ENCODE data around the gene DNASE2.

DNASE2 gene

DNA sequence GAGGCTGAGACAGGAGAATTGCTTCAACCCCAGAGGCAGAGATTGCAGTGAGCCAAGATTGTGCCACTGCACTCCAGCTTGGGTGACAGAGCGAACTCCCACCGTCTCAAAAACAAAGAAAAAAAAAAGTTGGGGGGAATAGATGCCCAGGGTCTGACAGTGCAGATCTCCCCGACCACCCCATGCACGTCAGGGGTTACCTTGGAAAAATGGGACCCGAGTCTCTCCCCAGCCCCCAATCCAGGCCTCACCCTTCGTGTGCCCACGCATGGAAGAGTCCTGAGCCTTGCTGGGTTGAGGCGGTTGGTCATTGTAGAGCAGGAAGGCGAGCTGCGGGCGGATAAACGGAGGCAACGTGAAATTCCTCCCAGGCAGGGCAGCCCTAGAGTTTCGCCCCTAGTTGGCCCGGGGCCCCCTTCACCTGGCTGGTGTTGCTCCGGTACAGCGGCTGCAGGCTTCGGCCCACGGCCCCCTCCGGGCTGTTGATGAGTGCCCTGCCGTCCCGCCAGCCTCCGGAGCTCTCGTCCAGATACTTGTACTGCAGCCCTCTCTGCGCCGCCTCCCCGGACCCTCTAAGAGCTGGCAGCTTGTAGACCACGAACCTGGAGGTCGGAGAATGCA lies 588 bp downstream of the DNASE2 start:
- peak; percentile 26 for DNase-seq
- H3K27me3 Mint-ChIP-seq = no peaks in the 10 kb centered on the region
- no peaks in the 10 kb centered on the region for H3K9me3 Mint-ChIP-seq
- peak overlapping the region; percentile 84 to 87 for H3K4me3 Mint-ChIP-seq
- peaks cover 23 to 40% of the 10 kb centered on the region in 2 donors for H3K4me1 Mint-ChIP-seq
- peak overlapping the region; percentile 93 for H3K27ac Mint-ChIP-seq
- ATAC-seq (replicated peaks) = peak; percentile 21 to 26
- peaks cover 4 to 12% of the 10 kb centered on the region in 2 donors for H3K36me3 Mint-ChIP-seq

- Mint-ChIP-seq H3K27ac (no peak overlapping the region), H3K36me3 (peaks cover 22 to 35% of the 10 kb centered on the region in 2 donors), H3K4me1 (peaks cover 1 to 10% of the 10 kb centered on the region in 2 donors), H3K4me3 (no peak overlapping the region), H3K9me3 (peaks cover 8 to 9% of the 10 kb centered on the region in 2 donors), H3K27me3 (no peaks in the 10 kb centered on the region)
- no peak for DNase-seq
- no peak for ATAC-seq (replicated peaks)
These were observed 6.2 kb downstream of the DNASE2 start for GRCh38 chr19:12875086-12875485.

DNA sequence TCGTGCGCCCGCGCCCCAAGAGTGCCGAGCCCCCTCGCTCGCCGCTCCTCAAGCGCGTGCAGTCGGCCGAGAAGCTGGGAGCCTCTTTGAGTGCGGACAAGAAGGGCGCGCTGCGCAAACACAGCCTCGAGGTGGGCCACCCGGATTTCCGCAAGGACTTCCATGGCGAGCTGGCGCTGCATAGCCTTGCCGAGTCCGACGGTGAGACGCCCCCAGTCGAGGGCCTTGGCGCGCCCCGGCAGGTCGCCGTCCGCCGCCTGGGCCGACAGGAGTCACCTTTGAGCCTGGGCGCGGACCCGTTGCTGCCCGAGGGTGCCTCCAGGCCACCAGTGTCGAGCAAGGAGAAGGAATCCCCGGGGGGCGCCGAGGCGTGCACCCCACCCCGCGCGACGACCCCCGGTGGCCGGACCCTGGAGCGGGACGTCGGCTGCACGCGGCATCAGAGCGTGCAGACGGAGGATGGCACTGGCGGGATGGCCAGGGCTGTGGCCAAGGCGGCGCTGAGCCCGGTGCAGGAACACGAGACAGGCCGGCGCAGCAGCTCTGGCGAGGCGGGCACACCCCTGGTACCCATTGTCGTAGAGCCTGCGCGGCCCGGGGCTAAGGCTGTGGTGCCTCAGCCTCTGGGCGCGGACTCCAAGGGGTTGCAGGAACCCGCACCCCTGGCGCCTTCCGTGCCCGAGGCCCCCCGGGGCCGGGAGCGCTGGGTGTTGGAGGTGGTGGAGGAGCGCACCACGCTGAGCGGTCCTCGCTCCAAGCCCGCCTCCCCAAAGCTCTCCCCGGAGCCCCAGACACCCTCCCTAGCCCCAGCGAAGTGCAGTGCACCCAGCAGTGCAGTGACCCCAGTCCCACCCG lies 7.1 kb downstream of the DNASE2 start:
- no peak overlapping the region for H3K27ac Mint-ChIP-seq
- no peak for DNase-seq
- H3K9me3 Mint-ChIP-seq = peaks cover 8 to 9% of the 10 kb centered on the region in 2 donors
- peaks cover 24 to 35% of the 10 kb centered on the region in 2 donors for H3K36me3 Mint-ChIP-seq
- H3K27me3 Mint-ChIP-seq = no peaks in the 10 kb centered on the region
- H3K4me3 Mint-ChIP-seq = peak overlapping the region in 1 of 2 donors; percentile 8
- no peak for ATAC-seq (replicated peaks)
- H3K4me1 Mint-ChIP-seq = peaks cover 0 to 8% of the 10 kb centered on the region in 2 donors

DNA sequence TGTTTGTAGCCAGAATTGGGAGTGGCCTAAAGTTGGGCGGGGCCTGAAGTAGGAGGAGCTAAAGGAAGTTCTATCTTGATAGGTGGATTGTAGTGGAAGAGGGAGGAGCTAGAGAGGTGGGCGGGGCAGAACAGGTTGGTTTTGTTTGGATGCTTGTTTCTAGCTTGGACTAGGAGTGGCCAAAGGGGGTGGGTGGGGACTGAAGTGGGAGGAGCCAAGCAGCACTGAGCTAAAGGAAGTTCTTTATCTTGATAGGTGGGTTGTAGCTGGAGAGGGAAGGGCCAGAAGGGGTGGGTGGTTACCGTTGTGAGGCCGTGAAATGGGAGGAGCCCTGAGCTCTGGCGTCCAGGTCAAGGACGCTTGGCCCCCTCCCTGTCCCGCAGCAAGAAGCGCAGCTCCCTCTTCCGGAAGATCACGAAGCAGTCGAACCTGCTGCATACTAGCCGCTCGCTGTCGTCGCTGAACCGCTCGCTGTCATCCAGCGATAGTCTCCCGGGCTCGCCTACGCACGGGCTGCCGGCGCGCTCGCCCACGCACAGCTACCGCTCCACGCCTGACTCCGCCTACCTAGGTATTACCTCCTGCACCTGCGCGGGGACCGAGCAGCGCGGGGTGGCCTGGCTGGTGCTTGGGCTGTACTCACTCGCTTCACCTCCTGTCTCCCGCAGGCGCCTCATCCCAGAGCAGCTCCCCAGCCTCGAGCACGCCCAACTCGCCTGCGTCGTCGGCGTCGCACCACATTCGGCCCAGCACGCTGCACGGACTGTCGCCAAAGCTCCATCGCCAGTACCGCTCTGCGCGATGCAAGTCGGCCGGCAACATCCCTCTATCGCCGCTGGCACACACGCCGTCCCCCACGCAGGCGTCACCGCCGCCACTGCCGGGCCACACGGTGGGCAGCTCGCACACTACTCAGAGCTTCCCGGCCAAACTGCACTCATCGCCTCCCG lies 8.0 kb downstream of the DNASE2 start:
- H3K27ac Mint-ChIP-seq = no peak overlapping the region
- peak overlapping the region; percentile 25 to 46 for H3K4me3 Mint-ChIP-seq
- peaks cover 22 to 27% of the 10 kb centered on the region in 2 donors for H3K36me3 Mint-ChIP-seq
- H3K9me3 Mint-ChIP-seq = peaks cover 8 to 9% of the 10 kb centered on the region in 2 donors
- peaks cover 2 to 10% of the 10 kb centered on the region in 2 donors for H3K4me1 Mint-ChIP-seq
- H3K27me3 Mint-ChIP-seq = no peaks in the 10 kb centered on the region
- peak; percentile 76 to 78 for ATAC-seq (replicated peaks)
- no peak for DNase-seq

DNA sequence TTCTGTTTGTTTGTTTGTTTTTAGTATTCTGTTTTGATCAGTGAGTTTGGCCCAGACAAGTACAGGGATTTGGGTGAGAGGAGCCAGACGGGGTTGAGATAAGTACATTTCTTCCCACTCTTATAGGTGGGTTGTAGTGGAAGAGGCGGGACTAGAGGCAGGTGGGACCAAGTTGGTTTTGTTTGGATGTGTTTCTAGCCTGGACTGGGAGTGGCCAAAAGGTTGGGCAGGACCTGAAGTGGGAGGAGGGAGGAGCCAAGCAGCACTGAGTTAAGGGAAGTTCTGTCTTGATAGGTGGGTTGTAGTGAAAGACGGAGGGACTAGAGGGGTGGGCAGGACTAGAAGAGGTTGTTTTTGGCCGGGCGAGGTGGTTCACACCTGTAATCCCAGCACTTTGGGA lies 9.0 kb downstream of the DNASE2 start:
- Mint-ChIP-seq H3K27me3 (no peaks in the 10 kb centered on the region), H3K9me3 (peaks cover 8 to 9% of the 10 kb centered on the region in 2 donors), H3K27ac (no peak overlapping the region), H3K4me3 (no peak overlapping the region), H3K4me1 (peaks cover 2 to 13% of the 10 kb centered on the region in 2 donors), H3K36me3 (peaks cover 20 to 26% of the 10 kb centered on the region in 2 donors)
- no peak for ATAC-seq (replicated peaks)
- no peak for DNase-seq

GRCh38 chr19:12871681-12872080 lies 9.6 kb downstream of the DNASE2 start:
- H3K27ac Mint-ChIP-seq = no peak overlapping the region
- peaks cover 6 to 18% of the 10 kb centered on the region in 2 donors for H3K4me1 Mint-ChIP-seq
- H3K36me3 Mint-ChIP-seq = peaks cover 20 to 26% of the 10 kb centered on the region in 2 donors
- H3K4me3 Mint-ChIP-seq = no peak overlapping the region
- DNase-seq (no peak), ATAC-seq (replicated peaks) (no peak)
- H3K9me3 Mint-ChIP-seq = peaks cover 8 to 9% of the 10 kb centered on the region in 2 donors
- peaks cover 0 to under 1% of the 10 kb centered on the region in 2 donors for H3K27me3 Mint-ChIP-seq

DNA sequence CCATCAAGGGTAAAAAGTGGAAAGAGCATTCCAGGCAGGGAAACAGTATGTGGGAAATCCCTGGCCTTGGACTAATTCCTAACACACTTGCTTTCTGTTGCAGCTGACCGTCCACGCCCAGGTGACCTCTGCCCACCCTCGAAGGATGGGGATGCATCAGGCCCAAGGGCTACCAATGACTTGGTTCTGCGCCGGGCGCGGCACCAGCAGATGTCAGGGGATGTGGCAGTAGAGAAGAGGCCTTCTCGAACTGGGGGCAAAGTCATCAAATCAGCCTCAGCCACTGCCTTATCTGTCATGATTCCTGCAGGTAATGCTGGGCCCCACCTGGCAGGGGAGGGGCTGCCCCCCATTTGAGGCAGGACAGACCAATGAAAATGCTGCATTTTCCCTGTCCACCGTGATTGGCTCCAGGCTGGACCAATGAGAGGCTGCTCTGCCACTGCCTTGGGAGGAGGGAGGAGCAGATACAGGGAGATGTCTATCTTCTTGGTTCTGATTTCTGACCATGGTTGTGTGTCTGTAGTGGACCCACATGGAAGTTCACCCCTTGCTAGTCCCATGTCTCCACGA lies 12.6 kb downstream of the DNASE2 start:
- ATAC-seq (replicated peaks) (no peak), DNase-seq (no peak)
- no peak overlapping the region for H3K27ac Mint-ChIP-seq
- peaks cover 7 to 9% of the 10 kb centered on the region in 2 donors for H3K9me3 Mint-ChIP-seq
- no peak overlapping the region for H3K4me3 Mint-ChIP-seq
- H3K27me3 Mint-ChIP-seq = peaks cover 6% of the 10 kb centered on the region in 2 donors
- H3K36me3 Mint-ChIP-seq = peaks cover 12 to 16% of the 10 kb centered on the region in 2 donors
- peaks cover 11 to 22% of the 10 kb centered on the region in 2 donors for H3K4me1 Mint-ChIP-seq

DNA sequence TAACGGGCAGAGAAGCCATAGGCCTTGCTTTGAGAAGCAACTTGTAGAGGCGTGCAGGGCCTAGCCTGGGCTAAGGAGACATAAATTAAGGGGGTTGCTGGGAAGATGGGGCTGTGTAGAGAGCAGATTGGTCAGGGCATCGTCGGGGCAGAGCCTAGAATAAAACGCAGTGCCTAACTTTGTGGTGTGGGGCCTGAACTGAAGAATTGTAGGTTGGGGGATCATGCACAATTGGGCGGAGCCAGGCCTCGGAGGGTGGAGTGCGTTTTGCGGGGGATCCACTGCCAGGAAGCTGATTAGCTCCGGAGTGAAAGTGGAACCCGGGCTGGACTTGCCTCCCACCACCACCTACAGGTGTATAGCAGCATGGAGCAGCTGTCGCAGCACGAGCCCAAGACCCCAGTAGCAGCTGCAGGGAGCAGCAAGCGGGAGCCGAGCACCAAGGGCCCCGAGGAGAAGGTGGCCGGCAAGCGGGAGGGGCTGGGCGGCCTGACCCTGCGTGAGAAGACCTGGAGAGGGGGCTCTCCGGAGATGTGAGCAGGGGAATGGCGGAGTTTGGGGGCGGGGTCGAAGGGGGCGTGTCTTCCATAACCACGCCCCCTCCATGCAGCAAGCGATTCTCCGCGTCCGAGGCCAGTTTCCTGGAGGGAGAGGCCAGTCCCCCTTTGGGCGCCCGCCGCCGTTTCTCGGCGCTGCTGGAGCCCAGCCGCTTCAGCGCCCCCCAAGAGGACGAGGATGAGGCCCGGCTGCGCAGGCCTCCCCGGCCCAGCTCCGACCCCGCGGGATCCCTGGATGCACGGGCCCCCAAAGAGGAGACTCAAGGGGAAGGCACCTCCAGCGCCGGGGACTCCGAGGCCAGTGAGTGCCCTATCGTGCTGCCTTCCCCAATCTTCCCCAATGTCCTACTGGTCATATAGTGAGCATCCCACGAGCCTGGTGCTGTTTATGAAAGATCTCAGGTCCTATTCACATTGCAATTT lies 13.8 kb downstream of the DNASE2 start:
- Mint-ChIP-seq H3K4me3 (peak overlapping the region; percentile 83 to 87), H3K27me3 (peaks cover 6% of the 10 kb centered on the region in 2 donors), H3K27ac (peak overlapping the region; percentile 84), H3K36me3 (peaks cover 5 to 7% of the 10 kb centered on the region in 2 donors), H3K9me3 (peaks cover 4 to 5% of the 10 kb centered on the region in 2 donors), H3K4me1 (peaks cover 11 to 21% of the 10 kb centered on the region in 2 donors)
- peak; percentile 85 to 86 for ATAC-seq (replicated peaks)
- DNase-seq = peak; percentile 65

- Mint-ChIP-seq H3K27me3 (peaks cover 6 to 7% of the 10 kb centered on the region in 2 donors), H3K27ac (peak overlapping the region; percentile 48), H3K4me3 (peak overlapping the region; percentile 83 to 87), H3K36me3 (peaks cover 0 to 2% of the 10 kb centered on the region in 2 donors), H3K9me3 (no peaks in the 10 kb centered on the region), H3K4me1 (peaks cover 11 to 17% of the 10 kb centered on the region in 2 donors)
- no peak for DNase-seq
- ATAC-seq (replicated peaks) = no peak
These were observed 14.7 kb downstream of the DNASE2 start for GRCh38 chr19:12866416-12867119.

GRCh38 chr19:12865746-12866415 lies 15.4 kb downstream of the DNASE2 start:
- H3K9me3 Mint-ChIP-seq = no peaks in the 10 kb centered on the region
- ATAC-seq (replicated peaks) (no peak), DNase-seq (no peak)
- H3K36me3 Mint-ChIP-seq = peaks cover 0 to 2% of the 10 kb centered on the region in 2 donors
- peaks cover 11 to 17% of the 10 kb centered on the region in 2 donors for H3K4me1 Mint-ChIP-seq
- H3K27ac Mint-ChIP-seq = no peak overlapping the region
- peak overlapping the region in 1 of 2 donors; percentile 60 for H3K4me3 Mint-ChIP-seq
- H3K27me3 Mint-ChIP-seq = peaks cover 13% of the 10 kb centered on the region in 2 donors

DNA sequence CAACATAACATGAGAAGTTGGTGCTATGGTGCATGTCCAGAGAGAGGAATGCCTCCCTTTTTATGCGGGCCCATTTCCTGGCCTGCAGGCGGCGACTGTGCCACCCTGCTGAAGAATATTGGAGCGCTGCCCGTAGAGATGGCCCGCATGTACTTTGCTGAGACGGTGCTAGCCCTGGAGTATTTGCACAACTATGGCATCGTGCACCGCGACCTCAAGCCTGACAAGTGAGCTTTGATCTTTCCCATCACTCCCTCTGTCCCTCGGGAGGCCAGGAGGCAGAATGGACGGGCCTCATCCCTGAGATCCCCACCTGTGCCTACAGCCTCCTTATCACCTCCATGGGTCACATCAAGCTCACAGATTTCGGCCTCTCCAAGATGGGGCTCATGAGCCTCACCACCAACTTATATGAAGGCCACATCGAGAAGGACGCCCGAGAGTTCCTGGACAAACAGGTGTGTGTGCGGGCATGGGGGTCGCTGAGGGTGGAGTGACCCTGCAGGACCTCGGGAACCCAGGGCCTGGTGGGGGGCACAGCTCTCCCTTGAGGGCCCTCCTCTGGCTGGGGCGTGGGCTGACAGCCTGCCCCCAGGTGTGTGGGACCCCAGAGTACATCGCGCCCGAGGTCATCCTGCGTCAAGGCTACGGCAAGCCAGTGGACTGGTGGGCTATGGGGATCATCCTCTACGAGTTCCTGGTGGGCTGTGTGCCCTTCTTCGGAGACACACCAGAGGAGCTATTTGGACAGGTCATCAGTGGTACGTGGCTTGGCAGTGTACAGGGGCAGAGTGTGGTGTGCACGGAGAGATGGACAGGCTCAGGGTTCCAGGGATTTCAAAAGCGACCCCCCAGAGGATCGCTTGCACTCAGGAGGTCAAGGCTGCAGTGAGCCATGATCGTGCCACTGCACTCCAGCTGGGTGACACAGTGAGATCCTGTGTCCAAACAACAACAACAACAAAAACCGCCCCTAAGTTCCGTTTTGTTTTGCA lies 16.2 kb downstream of the DNASE2 start:
- peaks cover 0 to 2% of the 10 kb centered on the region in 2 donors for H3K36me3 Mint-ChIP-seq
- DNase-seq = no peak
- H3K27me3 Mint-ChIP-seq = peaks cover 17 to 18% of the 10 kb centered on the region in 2 donors
- H3K4me1 Mint-ChIP-seq = peaks cover 11 to 17% of the 10 kb centered on the region in 2 donors
- no peak overlapping the region for H3K27ac Mint-ChIP-seq
- no peak for ATAC-seq (replicated peaks)
- H3K4me3 Mint-ChIP-seq = no peak overlapping the region
- no peaks in the 10 kb centered on the region for H3K9me3 Mint-ChIP-seq
